C4-2B (cell line): ENCODE measurements around the gene SLC33A1.
"Not testable (repeated sequence)": the region's sequence is repeated elsewhere in the genome, so short reads cannot be mapped to it uniquely, and the experiment has no call there.

ENCODE experiments used
- H3K27ac ChIP-seq: fragments of 450-650 bp; 2 replicates; pipeline ENCODE4 v1.5.1; 2017
- ZFX ChIP-seq: fragments of 450-650 bp; IDR thresholded peaks from 2 replicates; pipeline ENCODE4 v1.6.1; 2017
- TF ChIP-seq, protein P1 (sequence below): fragments of 450-650 bp; conservative IDR thresholded peaks from 2 replicates; pipeline ENCODE4 v1.5.1; 2017; ENCODE audit warnings: mild to moderate bottlenecking

The SLC33A1 gene

DNA sequence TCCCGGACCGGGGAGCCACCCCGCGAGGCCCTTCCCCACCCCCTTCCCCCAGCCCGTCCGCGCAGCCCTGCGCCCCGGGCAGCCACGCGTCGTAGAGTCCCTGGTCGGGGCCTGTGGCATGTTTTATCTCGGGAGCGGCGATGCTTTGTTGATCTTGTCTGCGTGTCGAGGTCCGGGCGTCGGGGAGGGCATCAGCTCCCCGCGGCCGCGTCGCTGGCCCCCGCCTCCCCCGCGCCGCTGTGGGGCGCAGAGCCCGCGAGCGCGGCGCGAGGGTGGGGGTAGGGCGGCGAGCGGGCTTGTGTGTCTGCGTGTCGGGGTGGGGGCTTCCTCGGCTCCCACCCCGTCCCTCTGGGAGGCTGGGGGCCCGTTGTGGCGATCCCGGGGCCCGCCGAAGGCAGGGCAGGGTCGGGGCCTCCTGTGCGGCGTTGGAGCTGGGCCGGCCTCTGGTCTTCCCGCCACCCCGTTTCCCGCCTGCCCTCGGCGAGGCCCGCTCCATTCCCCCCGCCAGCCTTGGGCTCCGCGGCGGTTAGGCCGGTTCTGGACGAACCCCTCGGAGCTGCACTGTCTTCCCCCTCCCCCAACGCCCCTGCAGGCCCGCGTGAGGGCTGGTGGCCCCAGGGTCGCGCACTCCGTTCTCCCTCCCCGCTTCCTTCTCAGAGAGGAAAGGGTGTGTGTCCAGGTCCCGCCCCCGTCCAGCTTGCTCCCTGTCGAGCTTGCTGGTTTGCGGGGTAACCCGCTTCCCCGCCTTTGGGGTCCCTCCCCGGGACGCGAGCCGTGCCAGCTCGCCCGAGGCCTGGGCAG, 16.9 kb upstream of the SLC33A1 start:
- peak overlapping the region; percentile 100 for H3K27ac ChIP-seq
- peak; percentile 92 for TF ChIP-seq ZFX
- TF ChIP-seq, protein P1, sequence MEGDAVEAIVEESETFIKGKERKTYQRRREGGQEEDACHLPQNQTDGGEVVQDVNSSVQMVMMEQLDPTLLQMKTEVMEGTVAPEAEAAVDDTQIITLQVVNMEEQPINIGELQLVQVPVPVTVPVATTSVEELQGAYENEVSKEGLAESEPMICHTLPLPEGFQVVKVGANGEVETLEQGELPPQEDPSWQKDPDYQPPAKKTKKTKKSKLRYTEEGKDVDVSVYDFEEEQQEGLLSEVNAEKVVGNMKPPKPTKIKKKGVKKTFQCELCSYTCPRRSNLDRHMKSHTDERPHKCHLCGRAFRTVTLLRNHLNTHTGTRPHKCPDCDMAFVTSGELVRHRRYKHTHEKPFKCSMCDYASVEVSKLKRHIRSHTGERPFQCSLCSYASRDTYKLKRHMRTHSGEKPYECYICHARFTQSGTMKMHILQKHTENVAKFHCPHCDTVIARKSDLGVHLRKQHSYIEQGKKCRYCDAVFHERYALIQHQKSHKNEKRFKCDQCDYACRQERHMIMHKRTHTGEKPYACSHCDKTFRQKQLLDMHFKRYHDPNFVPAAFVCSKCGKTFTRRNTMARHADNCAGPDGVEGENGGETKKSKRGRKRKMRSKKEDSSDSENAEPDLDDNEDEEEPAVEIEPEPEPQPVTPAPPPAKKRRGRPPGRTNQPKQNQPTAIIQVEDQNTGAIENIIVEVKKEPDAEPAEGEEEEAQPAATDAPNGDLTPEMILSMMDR = no peak; the same call in 1 of the 2 replicates

DNA sequence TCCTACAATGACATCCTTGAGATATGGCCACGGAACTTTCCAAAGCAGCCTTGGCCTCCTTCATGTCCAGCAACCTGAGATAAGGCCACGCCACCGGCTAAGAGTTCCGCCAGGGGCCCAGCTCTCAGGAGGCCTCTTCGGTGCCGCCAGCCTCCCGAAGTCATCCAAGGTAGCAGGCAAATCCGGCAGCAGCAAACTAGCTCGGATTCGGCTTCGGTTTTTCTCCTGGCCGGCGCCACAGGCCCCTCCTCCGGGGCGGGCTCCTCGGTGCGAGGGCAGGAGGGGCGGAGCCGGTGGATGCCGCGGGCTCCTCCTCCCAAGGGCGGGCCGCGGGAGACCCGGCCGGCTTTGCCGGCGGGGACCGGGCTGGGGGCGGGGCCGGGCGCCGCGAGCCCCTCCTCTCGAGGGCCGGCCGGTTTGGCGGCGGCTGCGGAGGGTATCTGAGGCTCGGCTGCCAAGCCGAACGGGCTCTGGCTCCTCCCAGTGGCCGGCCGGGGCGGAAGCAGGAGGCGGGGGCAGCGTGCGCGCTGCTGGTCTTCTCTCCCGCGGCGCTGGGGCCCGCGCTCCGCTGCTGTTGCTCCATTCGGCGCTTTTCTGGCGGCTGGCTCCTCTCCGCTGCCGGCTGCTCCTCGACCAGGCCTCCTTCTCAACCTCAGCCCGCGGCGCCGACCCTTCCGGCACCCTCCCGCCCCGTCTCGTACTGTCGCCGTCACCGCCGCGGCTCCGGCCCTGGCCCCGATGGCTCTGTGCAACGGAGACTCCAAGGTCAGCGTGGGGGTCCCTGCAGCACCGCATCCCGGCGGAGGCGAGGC, 16.1 kb upstream of the SLC33A1 start, which contains the start of gene GMPS:
Gene GMPS, plus strand, starts transcription at position 518 of the 812 bp plus-strand sequence. Its CDS starts 221 bp downstream, at position 739.
- H3K27ac ChIP-seq = peak within 1 kb of the TSS; percentile 100
- TF ChIP-seq, protein P1 = peak; percentile 58
- no peak for TF ChIP-seq ZFX

DNA sequence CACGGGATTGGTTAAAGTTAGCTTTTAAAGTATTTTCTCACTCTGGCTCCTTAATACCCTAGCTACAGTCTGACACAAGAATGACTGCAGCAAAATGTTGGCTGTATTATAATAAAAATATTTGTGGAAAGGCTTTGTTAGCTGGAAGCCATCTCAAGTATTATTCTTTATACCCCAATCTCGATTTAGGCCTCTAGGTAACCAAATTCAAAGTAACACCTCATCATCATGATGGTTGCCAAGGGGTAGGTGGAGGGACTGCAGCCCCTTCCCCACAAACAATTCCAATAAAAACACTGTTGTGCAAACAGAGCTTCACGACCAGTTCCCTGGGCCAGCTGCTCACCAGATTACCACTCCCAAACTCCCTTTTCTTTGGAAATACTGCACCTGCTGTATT, 15.5 kb upstream of the SLC33A1 start:
- no peak for TF ChIP-seq ZFX
- TF ChIP-seq, protein P1 = no peak
- H3K27ac ChIP-seq = peak overlapping the region; percentile 100

DNA sequence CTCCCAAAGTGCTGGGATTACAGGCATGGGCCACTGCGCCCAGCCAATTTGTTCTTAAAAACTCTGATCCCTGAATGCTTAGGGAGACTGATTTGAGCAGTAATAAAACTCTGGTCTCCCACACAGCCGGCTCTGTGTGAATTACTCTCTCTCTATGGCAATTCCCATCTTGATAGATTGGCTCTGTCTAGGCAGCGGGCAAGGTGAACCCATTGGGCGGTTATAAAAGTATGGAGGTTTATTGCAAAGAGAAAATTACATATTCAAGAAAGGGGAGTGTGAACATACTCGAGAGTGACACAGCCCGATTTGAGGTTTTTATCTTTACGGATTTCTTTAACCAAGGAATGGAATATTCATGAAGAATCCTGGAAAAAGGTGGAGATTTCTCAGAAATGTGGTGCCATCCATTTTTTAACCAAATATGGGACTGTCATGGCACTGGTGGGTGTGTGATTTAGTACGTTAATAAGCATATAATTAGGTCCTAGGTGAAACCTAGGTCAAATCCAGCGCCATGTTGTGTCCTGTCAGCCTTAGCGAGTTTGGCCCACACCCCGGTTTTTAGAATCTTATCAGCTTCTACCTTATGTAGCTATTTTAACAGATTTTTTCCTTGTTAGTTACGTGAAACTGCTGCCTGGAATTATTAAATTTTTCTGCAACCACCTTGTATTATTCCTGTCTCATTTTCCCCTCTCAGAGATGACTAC, 9.0 kb upstream of the SLC33A1 start:
- no peak for TF ChIP-seq ZFX
- TF ChIP-seq, protein P1 = no peak
- no peak overlapping the region for H3K27ac ChIP-seq

DNA sequence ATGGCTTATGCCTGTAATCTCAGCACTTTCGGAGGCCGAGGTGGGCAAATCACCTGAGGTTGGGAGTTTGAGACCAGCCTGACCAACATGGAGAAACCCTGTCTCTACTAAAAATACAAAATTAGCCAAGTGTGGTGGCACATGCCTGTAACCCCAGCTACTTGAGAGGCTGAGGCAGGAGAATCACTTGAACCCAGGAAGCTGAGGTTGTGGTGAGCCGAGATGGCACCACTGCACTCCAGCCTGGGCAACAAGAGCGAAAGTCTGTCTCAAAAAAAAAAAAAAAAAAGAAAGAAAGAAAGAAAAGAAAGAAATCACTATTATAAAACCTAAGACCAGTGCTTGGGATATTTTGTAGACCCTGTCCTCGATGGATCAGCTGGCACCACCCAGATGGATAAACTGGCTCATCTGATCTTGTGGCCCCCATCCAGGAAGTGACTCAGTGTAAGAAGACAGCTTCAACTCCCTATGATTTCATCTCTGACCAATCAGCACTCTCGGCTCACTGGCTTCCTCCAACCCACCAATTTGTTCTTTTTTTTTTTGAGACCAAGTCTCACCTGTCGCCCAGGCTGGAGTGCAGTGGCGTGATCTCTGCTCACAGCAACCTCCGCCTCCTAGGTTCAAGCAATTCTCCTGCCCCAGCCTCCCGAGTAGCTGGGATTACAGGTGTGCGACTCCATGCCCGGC, 8.2 kb upstream of the SLC33A1 start:
- H3K27ac ChIP-seq = not testable (repeated sequence)

DNA sequence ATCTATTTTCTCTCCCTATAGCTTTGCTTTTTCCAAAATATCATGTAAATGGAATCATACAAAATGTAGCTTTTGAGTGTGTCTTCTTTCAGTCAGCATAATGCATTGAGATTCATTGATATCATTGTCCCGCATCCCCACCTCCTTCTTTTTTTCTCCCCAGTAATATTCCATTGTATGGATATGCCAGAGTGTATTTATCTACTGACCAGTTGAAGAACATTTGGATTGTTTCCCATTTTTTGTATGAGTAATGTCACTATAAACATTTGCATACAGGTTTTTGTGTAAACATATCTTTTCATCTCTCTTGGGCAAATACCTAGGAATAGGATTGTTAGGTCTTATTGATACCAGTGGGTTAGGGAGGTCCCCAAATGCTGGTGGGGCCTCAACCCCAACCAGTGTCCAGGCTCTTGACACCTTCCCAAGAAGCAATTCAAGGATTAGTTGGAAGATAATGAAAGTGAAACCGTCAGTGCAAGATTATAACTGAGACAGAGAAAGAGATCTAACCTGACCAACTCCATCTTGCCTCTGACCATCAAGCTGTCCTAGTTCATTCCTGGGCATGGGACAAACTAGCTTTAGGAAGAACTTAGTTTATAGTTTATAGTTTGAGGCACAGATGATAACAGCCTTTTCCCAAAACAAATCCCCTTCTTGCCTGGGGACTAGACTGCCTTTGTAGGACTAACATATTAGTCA, 7.4 kb upstream of the SLC33A1 start:
- no peak for TF ChIP-seq ZFX
- TF ChIP-seq, protein P1 = no peak
- no peak overlapping the region for H3K27ac ChIP-seq

DNA sequence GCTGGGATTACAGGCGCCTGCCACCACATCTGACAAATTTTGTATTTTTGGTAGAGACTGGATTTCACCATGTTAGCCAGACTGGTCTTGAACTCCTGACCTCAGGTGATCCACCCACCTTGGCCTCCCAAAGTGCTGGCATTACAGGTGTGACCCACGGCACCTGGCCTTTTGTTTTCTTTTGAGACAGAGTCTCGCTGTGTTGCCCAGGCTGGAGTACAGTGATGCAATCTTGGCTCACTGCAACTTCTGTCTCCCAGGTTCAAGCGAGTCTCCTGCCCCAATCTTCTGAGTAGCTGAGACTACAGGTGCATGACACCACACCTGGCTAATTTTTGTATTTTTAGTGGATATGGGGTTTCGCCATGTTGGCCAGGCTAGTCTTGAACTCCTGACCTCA, 6.2 kb upstream of the SLC33A1 start:
- H3K27ac ChIP-seq = not testable (repeated sequence)
